H1 (cell line): Measurements from ENCODE around the gene MXD4. TPM values are rescaled to one million over a fixed set of nuclear protein-coding genes. Genes with fewer than 3 reads are reported as not detected.

Experiments used
- CTCF ChIA-PET: fragments of 300-600 bp; sonication (Branson Sonifier 250); formaldehyde crosslinking; loops from one replicate; lab custom pipeline; 2021; ENCODE audit not compliant: partially characterized antibody; lab: Charles Lee
- POLR2A ChIA-PET: fragments of 300-600 bp; sonication (Branson Sonifier 250); formaldehyde crosslinking; loops from one replicate; lab custom pipeline; 2021; ENCODE audit warnings: inconsistent platforms; ENCODE audit not compliant: partially characterized antibody; lab: Charles Lee
- DNase-seq, 2 experiments: peaks; one replicate each; pipeline versions ENCODE4 v3.0.0 to v3.0.0-alpha.2; 2010 to 2022; ENCODE audit warnings: low spot score in 2 of 2, low read depth in 1 of 2, mixed read lengths in 1 of 2
- FAIRE-seq: peaks from 2 replicates; lab custom pipeline; 2011; peaks lifted over from hg19 to GRCh38; lab: Jason Lieb, UNC
- H2AFZ ChIP-seq: 2 replicates; pipeline ENCODE4 v1.8.1; 2012; ENCODE audit warnings: low read length, inconsistent platforms
- H2AK5ac ChIP-seq: 2 replicates; pipeline ENCODE4 v1.6.1; 2013; ENCODE audit warnings: low read depth, low read length
- H2BK120ac ChIP-seq: replicated peaks from 2 replicates; pipeline ENCODE3; 2013; ENCODE audit warnings: low read depth, low read length, inconsistent platforms
- H2BK12ac ChIP-seq: 2 replicates; pipeline ENCODE4 v1.6.1; 2013; ENCODE audit warnings: low read depth, low read length
- H2BK15ac ChIP-seq: 2 replicates; pipeline ENCODE4 v1.6.1; 2013; ENCODE audit warnings: low read length
- H2BK20ac ChIP-seq: 2 replicates; pipeline ENCODE4 v1.6.1; 2013; ENCODE audit warnings: low read length
- H2BK5ac ChIP-seq: 2 replicates; pipeline ENCODE4 v1.6.1; 2013; ENCODE audit warnings: low read depth, low read length
- H3K14ac ChIP-seq: 2 replicates; pipeline ENCODE4 v1.6.1; 2013; ENCODE audit warnings: inconsistent platforms; ENCODE audit not compliant: insufficient read length
- H3K18ac ChIP-seq: 2 replicates; pipeline ENCODE4 v1.6.1; 2013; ENCODE audit warnings: low read length; ENCODE audit errors: extremely low read depth
- H3K23ac ChIP-seq: 2 replicates; pipeline ENCODE4 v1.6.1; 2013; ENCODE audit warnings: inconsistent platforms; ENCODE audit not compliant: insufficient read length
- H3K23me2 ChIP-seq: 2 replicates; pipeline ENCODE4 v1.6.1; 2013; ENCODE audit warnings: low read depth, low read length
- H3K27ac ChIP-seq: 2 replicates; pipeline ENCODE4 v1.6.1; 2011; ENCODE audit warnings: low read depth, low read length, inconsistent platforms
- H3K27me3 ChIP-seq, 4 experiments: replicated peaks in 1 of 4; 1 replicate in 1 of 4; 2 replicates in 3 of 4; pipeline versions ENCODE4 v1.6.1 to v1.8.1; 2011 to 2013; ENCODE audit warnings: low read length in 3 of 4, mild to moderate bottlenecking in 3 of 4, inconsistent platforms in 2 of 4, mixed read lengths in 2 of 4, moderate library complexity in 1 of 4; ENCODE audit not compliant: control insufficient read depth in 3 of 4, insufficient read depth in 3 of 4; ENCODE audit errors: extremely low read depth in 1 of 4
- H3K36me3 ChIP-seq, 4 experiments: 2 replicates each; pipeline versions ENCODE4 v1.6.1 to v1.8.1; 2011 to 2013; ENCODE audit warnings: mild to moderate bottlenecking in 4 of 4, low read length in 3 of 4, moderate library complexity in 2 of 4, control low read depth in 1 of 4, inconsistent platforms in 1 of 4; ENCODE audit not compliant: insufficient read depth in 4 of 4, control insufficient read depth in 2 of 4
- H3K4ac ChIP-seq: replicated peaks from 2 replicates; pipeline ENCODE3; 2013; ENCODE audit warnings: low read length, low read depth, mixed read lengths, inconsistent platforms; ENCODE audit not compliant: insufficient read length
- H3K4me1 ChIP-seq, 4 experiments: replicated peaks in 1 of 4; 1 replicate in 1 of 4; 2 replicates in 3 of 4; pipeline versions ENCODE4 v1.6.1 to v1.8.1; 2011 to 2013; ENCODE audit warnings: low read length in 3 of 4, inconsistent platforms in 2 of 4, mixed read lengths in 1 of 4; ENCODE audit not compliant: insufficient read depth in 4 of 4, control insufficient read depth in 3 of 4
- H3K4me2 ChIP-seq, 2 experiments: 2 replicates each; pipeline versions ENCODE4 v1.6.1 to v1.8.1; 2011 to 2013; ENCODE audit warnings: low read depth in 2 of 2, low read length in 2 of 2, control low read depth in 1 of 2, inconsistent platforms in 1 of 2, mild to moderate bottlenecking in 1 of 2; ENCODE audit not compliant: insufficient read depth in 1 of 2
- H3K4me3 ChIP-seq, 4 experiments: fragments of 200-600, 300-600 bp in 1 of 4; sonication (generic), shearing (Covaris generic), sonication (Bioruptor Twin) in 1 of 4; 2 replicates each; pipeline versions ENCODE4 v1.5.1 to v1.8.1; 2011 to 2016; ENCODE audit warnings: low read length in 4 of 4, low read depth in 3 of 4, control low read depth in 2 of 4, inconsistent platforms in 2 of 4, mild to moderate bottlenecking in 2 of 4, mixed read lengths in 1 of 4, moderate library complexity in 1 of 4; ENCODE audit not compliant: insufficient read depth in 2 of 4; ENCODE audit errors: extremely low read depth in 1 of 4
- H3K56ac ChIP-seq: replicated peaks from 2 replicates; pipeline ENCODE3; 2013; ENCODE audit warnings: low read depth, mild to moderate bottlenecking, mixed read lengths, low read length, inconsistent platforms; ENCODE audit not compliant: insufficient read length
- H3K79me1 ChIP-seq: 2 replicates; pipeline ENCODE4 v1.6.1; 2013; ENCODE audit warnings: low read depth, low read length, control low read depth
- H3K79me2 ChIP-seq, 2 experiments: 2 replicates each; pipeline versions ENCODE4 v1.6.1 to v1.8.1; 2012 to 2013; ENCODE audit warnings: low read length in 2 of 2, mild to moderate bottlenecking in 2 of 2, inconsistent platforms in 1 of 2; ENCODE audit not compliant: insufficient read depth in 2 of 2, control insufficient read depth in 1 of 2
- H3K9ac ChIP-seq, 4 experiments: replicated peaks in 1 of 4; 1 replicate in 1 of 4; 2 replicates in 3 of 4; pipeline versions ENCODE4 v1.6.1 to v1.8.1; 2011 to 2013; ENCODE audit warnings: low read depth in 3 of 4, low read length in 3 of 4, control low read depth in 2 of 4, mild to moderate bottlenecking in 2 of 4, moderate library complexity in 2 of 4, inconsistent platforms in 1 of 4; ENCODE audit errors: extremely low read depth in 1 of 4
- H3K9me3 ChIP-seq, 2 experiments: 2 replicates each; pipeline versions ENCODE4 v1.6.1 to v1.8.1; 2012 to 2013; ENCODE audit warnings: mild to moderate bottlenecking in 2 of 2, moderate library complexity in 2 of 2, control low read depth in 1 of 2, inconsistent platforms in 1 of 2, low read depth in 1 of 2, low read length in 1 of 2, mixed read lengths in 1 of 2; ENCODE audit not compliant: insufficient read depth in 2 of 2
- H4K20me1 ChIP-seq, 2 experiments: replicated peaks in 1 of 2; 2 replicates each; pipeline versions ENCODE3 to v1.8.1; 2011 to 2013; ENCODE audit warnings: inconsistent platforms in 2 of 2, low read length in 2 of 2, mild to moderate bottlenecking in 1 of 2; ENCODE audit not compliant: insufficient read depth in 2 of 2, control insufficient read depth in 1 of 2
- H4K5ac ChIP-seq: 2 replicates; pipeline ENCODE4 v1.6.1; 2013; ENCODE audit warnings: low read length, low read depth, mixed read lengths, inconsistent platforms; ENCODE audit not compliant: insufficient read length
- H4K8ac ChIP-seq: 2 replicates; pipeline ENCODE4 v1.8.0; 2013; ENCODE audit warnings: mild to moderate bottlenecking, moderate library complexity, low read length, inconsistent platforms; ENCODE audit not compliant: insufficient read depth; ENCODE audit errors: extremely low read depth
- H4K91ac ChIP-seq: replicated peaks from 2 replicates; pipeline ENCODE3; 2013; ENCODE audit warnings: low read length, mixed read lengths, inconsistent platforms; ENCODE audit not compliant: insufficient read length
- BACH1 ChIP-seq: IDR thresholded peaks from 2 replicates; pipeline ENCODE4 v1.6.1; 2012; ENCODE audit warnings: low read length, improper control_type of control experiment
- CEBPB ChIP-seq: IDR thresholded peaks from 2 replicates; pipeline ENCODE4 v1.6.1; 2012; ENCODE audit warnings: low read depth, low read length
- HDAC2 ChIP-seq, 2 experiments: fragments of 300-600 bp in 1 of 2; sonication (generic) in 1 of 2; IDR thresholded peaks; 2 replicates each; pipeline ENCODE4 v1.6.1; 2011 to 2012; ENCODE audit warnings: low read depth in 2 of 2, low read length in 2 of 2, mild to moderate bottlenecking in 2 of 2, moderate library complexity in 2 of 2, borderline replicate concordance in 1 of 2, inconsistent platforms in 1 of 2
- NANOG ChIP-seq: IDR thresholded peaks from 2 replicates; pipeline ENCODE4 v1.6.1; 2011; ENCODE audit warnings: low read length, low read depth, mild to moderate bottlenecking, inconsistent platforms; ENCODE audit not compliant: insufficient read depth, poor library complexity, severe bottlenecking
- NRF1 ChIP-seq: IDR thresholded peaks from 2 replicates; pipeline ENCODE4 v1.6.1; 2011; ENCODE audit warnings: mild to moderate bottlenecking, low read depth, low read length, improper control_type of control experiment
- RFX5 ChIP-seq: IDR thresholded peaks from 2 replicates; pipeline ENCODE4 v1.6.1; 2011; ENCODE audit warnings: low read depth, low read length, improper control_type of control experiment, borderline replicate concordance
- SAP30 ChIP-seq: fragments of 300-600 bp; sonication (generic); IDR thresholded peaks from 2 replicates; pipeline ENCODE4 v1.7.1; 2012; ENCODE audit warnings: low read length, moderate library complexity, mild to moderate bottlenecking, inconsistent platforms; ENCODE audit not compliant: insufficient read depth, insufficient replicate concordance
- SIRT6 ChIP-seq: IDR thresholded peaks from one replicate; pipeline ENCODE4 v1.7.1; 2012; ENCODE audit warnings: low read length, inconsistent platforms
- SIX5 ChIP-seq: IDR thresholded peaks from 2 replicates; pipeline ENCODE4 v1.6.1; 2011; ENCODE audit warnings: mild to moderate bottlenecking, low read depth, low read length
- SP1 ChIP-seq: IDR thresholded peaks from 2 replicates; pipeline ENCODE4 v1.6.1; 2011; ENCODE audit warnings: low read depth, low read length
- whole genome bisulfite sequencing, 2 experiments: shearing (Covaris generic) in 1 of 2; methylation state at CpG; one replicate each; pipeline versions ENCODE4 v1.1.6 to v1.1.7; 2013 to 2015; ENCODE audit warnings: low lambda C conversion rate in 2 of 2, mixed read lengths in 2 of 2, inconsistent platforms in 1 of 2, low coverage in 1 of 2, missing lambda C conversion rate in 1 of 2; ENCODE audit not compliant: insufficient replicate concordance in 2 of 2, insufficient coverage in 1 of 2, insufficient read length in 1 of 2; ENCODE audit errors: extremely low coverage in 1 of 2, missing lambda C conversion rate in 1 of 2; 5-methylcytosine and 5-hydroxymethylcytosine counted together
- polyA plus RNA-seq, 7 experiments: library from polyadenylated mRNA; depleted of rRNA in 3 of 7; stranded (reverse) in 5 of 7; unstranded in 2 of 7; fragments of >200 nt in 5 of 7; fragments of 200-250 nt in 2 of 7; gene quantifications; 1 replicate in 5 of 7; 2 replicates in 1 of 7; 4 replicates in 1 of 7; pipeline versions ENCODE4 v1.2.1 to v1.2.3, GENCODE V29; 2011 to 2013; ENCODE audit warnings: missing spikeins in 2 of 7, mixed read lengths in 2 of 7
- total RNA-seq: library from RNA; stranded (reverse); fragmentation: NEBNext Ultra II Directional; extraction: Animal tissue kit (Norgen Biotek cat#: 25700); gene quantifications from 2 replicates; pipeline ENCODE4 v1.2.1, GENCODE V29; 2021

Gene MXD4
- total and polyA plus RNA-seq, 2 of the 8 experiments (the other 6 are each of a cell fraction or from before 2014, with no cell fraction given) = 18.0 to 20.8 TPM

- H3K18ac ChIP-seq = no peak overlapping the region
- H3K14ac ChIP-seq = no peak overlapping the region
- no peak overlapping the region for H3K56ac ChIP-seq
- POLR2A ChIA-PET = no interaction called here
- H2AFZ ChIP-seq = no peak overlapping the region
- no peak overlapping the region for H3K4ac ChIP-seq
- H3K4me3 ChIP-seq = no peak overlapping the region
- peaks cover 0 to 2% of the 10 kb centered on the region in 2 experiments for H4K20me1 ChIP-seq
- H4K8ac ChIP-seq = no peak overlapping the region
- H2BK5ac ChIP-seq = no peak overlapping the region
- H3K9ac ChIP-seq = no peak overlapping the region
- FAIRE-seq (no peak), DNase-seq (no peak)
- CTCF ChIA-PET = interaction anchor here (2.1 kb wide), 1 partner anchor 13 kb away, joined by 5 read pairs; no protein-coding TSS in a partner anchor
- no peak overlapping the region for H2BK15ac ChIP-seq
- H3K23ac ChIP-seq = no peak overlapping the region
- no peak for TF ChIP-seq NANOG
- no peak for TF ChIP-seq CEBPB
- no peak for TF ChIP-seq BACH1
- no peak for TF ChIP-seq SIRT6
- TF ChIP-seq NRF1 = no peak
- TF ChIP-seq SAP30 = no peak
- no peak for TF ChIP-seq RFX5
- TF ChIP-seq SP1 = no peak
- no peak for TF ChIP-seq HDAC2 (IDR thresholded peaks at IDR 0.05; ENCODE audit: borderline replicate concordance in 1 of 2, low read depth in 2 of 2, low read length in 2 of 2)
- no peak for TF ChIP-seq SIX5
- H3K4me1 ChIP-seq = peaks cover 0 to 8% (median 0%) of the 10 kb centered on the region in 4 experiments; a peak in 2 of 7 replicates
- no peaks in the 10 kb centered on the region for H3K79me1 ChIP-seq
- no peak overlapping the region; the same call in 1 of the 2 replicates for H3K27ac ChIP-seq
- no peaks in the 10 kb centered on the region for H3K79me2 ChIP-seq
- no peaks in the 10 kb centered on the region for H3K23me2 ChIP-seq
- H4K5ac ChIP-seq = no peak overlapping the region
- H2BK20ac ChIP-seq = no peak overlapping the region
- H3K36me3 ChIP-seq = no peaks in the 10 kb centered on the region
- 90% methylated on average over 14 of the region's 14 CpGs; no CpG with 5 or more reads in 1 of the 2 experiments for WGBS, 2 experiments
- H2BK120ac ChIP-seq = no peak overlapping the region
- no peak overlapping the region for H3K4me2 ChIP-seq
- no peak overlapping the region for H4K91ac ChIP-seq
- no peaks in the 10 kb centered on the region for H3K27me3 ChIP-seq
- H3K9me3 ChIP-seq = no peaks in the 10 kb centered on the region
- H2AK5ac ChIP-seq = no peak overlapping the region
- H2BK12ac ChIP-seq = no peak overlapping the region
Measured at GRCh38 chr4:2289311-2289954, 27.5 kb upstream of the MXD4 start.
